Astrocyte (in vitro differentiated cells and primary cell): ENCODE data around the gene KIAA1217.

ENCODE experiments used
- EZH2 ChIP-seq: IDR thresholded peaks from 2 replicates; pipeline ENCODE4 v1.6.1; 2012; ENCODE audit warnings: mild to moderate bottlenecking, low read length, inconsistent platforms; ENCODE audit not compliant: insufficient read depth
- TF ChIP-seq, protein P1 (sequence below): IDR thresholded peaks from 2 replicates; pipeline ENCODE4 v1.5.1; 2011; ENCODE audit warnings: low read depth, mild to moderate bottlenecking, inconsistent platforms, low read length, moderate library complexity; ENCODE audit not compliant: insufficient read depth

DNA sequence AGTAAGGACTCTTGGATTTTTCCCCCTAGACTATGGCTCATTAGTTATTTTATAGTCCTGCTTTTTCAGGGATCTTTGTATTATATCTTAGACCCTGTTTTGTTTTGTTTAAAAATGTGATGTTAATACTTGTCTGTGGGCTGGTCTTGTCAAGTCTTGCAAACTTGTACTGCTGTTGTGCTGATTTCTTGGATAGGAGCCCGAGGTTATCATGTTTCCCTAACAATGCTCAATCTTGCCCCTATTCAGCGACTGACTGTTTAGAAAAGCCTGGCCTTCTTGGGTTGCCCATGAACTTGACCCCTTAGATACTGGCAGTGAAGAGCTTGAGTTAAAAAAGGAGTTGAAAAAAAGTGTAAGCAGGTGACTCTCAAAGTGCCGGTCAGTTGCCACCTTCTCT, 115.7 kb downstream of the KIAA1217 start:
- TF ChIP-seq, protein P1, sequence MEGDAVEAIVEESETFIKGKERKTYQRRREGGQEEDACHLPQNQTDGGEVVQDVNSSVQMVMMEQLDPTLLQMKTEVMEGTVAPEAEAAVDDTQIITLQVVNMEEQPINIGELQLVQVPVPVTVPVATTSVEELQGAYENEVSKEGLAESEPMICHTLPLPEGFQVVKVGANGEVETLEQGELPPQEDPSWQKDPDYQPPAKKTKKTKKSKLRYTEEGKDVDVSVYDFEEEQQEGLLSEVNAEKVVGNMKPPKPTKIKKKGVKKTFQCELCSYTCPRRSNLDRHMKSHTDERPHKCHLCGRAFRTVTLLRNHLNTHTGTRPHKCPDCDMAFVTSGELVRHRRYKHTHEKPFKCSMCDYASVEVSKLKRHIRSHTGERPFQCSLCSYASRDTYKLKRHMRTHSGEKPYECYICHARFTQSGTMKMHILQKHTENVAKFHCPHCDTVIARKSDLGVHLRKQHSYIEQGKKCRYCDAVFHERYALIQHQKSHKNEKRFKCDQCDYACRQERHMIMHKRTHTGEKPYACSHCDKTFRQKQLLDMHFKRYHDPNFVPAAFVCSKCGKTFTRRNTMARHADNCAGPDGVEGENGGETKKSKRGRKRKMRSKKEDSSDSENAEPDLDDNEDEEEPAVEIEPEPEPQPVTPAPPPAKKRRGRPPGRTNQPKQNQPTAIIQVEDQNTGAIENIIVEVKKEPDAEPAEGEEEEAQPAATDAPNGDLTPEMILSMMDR, result no peak
- TF ChIP-seq EZH2, result no peak
